B cell (primary cell): ENCODE data around the gene CHCHD6. TPM values are rescaled to one million over a fixed set of nuclear protein-coding genes. Genes with fewer than 3 reads are reported as not detected.

Experiments
- ATAC-seq: fragments of 200-7000 bp; cut with Tn5 transposase; one replicate; pipeline ENCODE4 v1.10.0; 2021; ENCODE audit warnings: low read depth, mild to moderate bottlenecking, moderate number of reproducible peaks, moderate library complexity
- CTCF ChIA-PET: fragments of 350-600 bp; sonication (Branson Sonifier 250); formaldehyde crosslinking; loops from one replicate; lab custom pipeline; 2021; ENCODE audit warnings: antibody characterized with exemption, inconsistent platforms; lab: Charles Lee
- POLR2A ChIA-PET: fragments of 350-600 bp; sonication (Branson Sonifier 250); formaldehyde crosslinking; loops from one replicate; lab custom pipeline; 2021; ENCODE audit warnings: antibody characterized with exemption; lab: Charles Lee
- DNase-seq: peaks from one replicate; pipeline ENCODE4 v3.0.0; 2013
- H2AFZ ChIP-seq: 2 replicates; pipeline ENCODE4 v1.6.1; 2012; ENCODE audit warnings: mild to moderate bottlenecking, low read depth, low read length; ENCODE audit not compliant: insufficient read depth, poor library complexity, severe bottlenecking
- H3K27ac ChIP-seq, 2 donors: 1 replicate in 1 of 2; 2 replicates in 1 of 2; pipeline ENCODE4 v1.5.1; 2012 to 2013; ENCODE audit warnings: low read length in 2 of 2, mild to moderate bottlenecking in 2 of 2, moderate library complexity in 1 of 2
- H3K27me3 ChIP-seq, 4 experiments: fragments of 200-600 bp in 1 of 4; sonication (generic) in 1 of 4; replicated peaks in 1 of 4; 1 replicate in 2 of 4; 2 replicates in 2 of 4; pipeline versions ENCODE4 v1.6.1 to v1.7.0; 2013 to 2016; ENCODE audit warnings: low read length in 3 of 4, mild to moderate bottlenecking in 2 of 4, mixed read lengths in 1 of 4, moderate library complexity in 1 of 4; ENCODE audit not compliant: insufficient read depth in 4 of 4, control insufficient read depth in 3 of 4; ENCODE audit errors: control extremely low read depth in 1 of 4
- H3K36me3 ChIP-seq, 2 experiments: replicated peaks in 1 of 2; 1 replicate in 1 of 2; 2 replicates in 1 of 2; pipeline versions ENCODE4 v1.6.1 to v1.7.1; 2013; ENCODE audit warnings: low read length in 1 of 2; ENCODE audit not compliant: insufficient read depth in 2 of 2, control insufficient read depth in 1 of 2; ENCODE audit errors: control extremely low read depth in 1 of 2, extremely low read depth in 1 of 2
- H3K4me1 ChIP-seq, 2 donors: fragments of 200-600 bp in 1 of 2; sonication (generic) in 1 of 2; 1 replicate in 1 of 2; 2 replicates in 1 of 2; pipeline versions ENCODE4 v1.5.1 to v1.6.1; 2013 to 2017; ENCODE audit warnings: low read length in 2 of 2; ENCODE audit not compliant: control insufficient read depth in 2 of 2, insufficient read depth in 2 of 2
- H3K4me2 ChIP-seq: replicated peaks from 2 replicates; pipeline ENCODE3; 2012; ENCODE audit warnings: mild to moderate bottlenecking, low read depth, low read length; ENCODE audit not compliant: poor library complexity, severe bottlenecking
- H3K4me3 ChIP-seq, 5 experiments: fragments of 200-600 bp in 1 of 5; sonication (generic) in 1 of 5; 1 replicate in 3 of 5; 2 replicates in 2 of 5; pipeline versions ENCODE4 v1.5.1 to v1.7.0; 2011 to 2016; ENCODE audit warnings: low read length in 4 of 5, mild to moderate bottlenecking in 4 of 5, low read depth in 2 of 5, control low read depth in 1 of 5, moderate library complexity in 1 of 5; ENCODE audit not compliant: insufficient read depth in 1 of 5; ENCODE audit errors: control extremely low read depth in 1 of 5, extremely low read depth in 1 of 5
- H3K79me2 ChIP-seq: fragments of 200-600 bp; sonication (generic); one replicate; pipeline ENCODE4 v1.6.0; 2016; ENCODE audit warnings: low read length; ENCODE audit not compliant: control insufficient read depth, insufficient read depth
- H3K9ac ChIP-seq: fragments of 200-600 bp; sonication (generic); 2 replicates; pipeline ENCODE4 v1.6.1; 2017; ENCODE audit warnings: mild to moderate bottlenecking, low read length, moderate library complexity
- H3K9me3 ChIP-seq, 3 donors: one replicate each; pipeline versions ENCODE4 v1.6.1 to v1.7.1; 2013; ENCODE audit warnings: low read length in 2 of 3; ENCODE audit not compliant: control insufficient read depth in 2 of 3, insufficient read depth in 1 of 3; ENCODE audit errors: control extremely low read depth in 1 of 3
- H4K20me1 ChIP-seq: 2 replicates; pipeline ENCODE4 v1.6.0; 2012; ENCODE audit warnings: mild to moderate bottlenecking, low read length; ENCODE audit not compliant: insufficient read depth, control insufficient read depth, poor library complexity, severe bottlenecking
- H3K27ac Mint-ChIP-seq: one replicate; pipeline ENCODE4 v1.8.0; 2021; ENCODE audit warnings: mixed read lengths
- H3K27me3 Mint-ChIP-seq: one replicate; pipeline ENCODE4 v1.8.0; 2021; ENCODE audit warnings: mixed read lengths
- H3K4me1 Mint-ChIP-seq: one replicate; pipeline ENCODE4 v1.8.0; 2021; ENCODE audit warnings: mixed read lengths
- H3K4me3 Mint-ChIP-seq: one replicate; pipeline ENCODE4 v1.8.0; 2021; ENCODE audit warnings: mixed read lengths
- H3K9me3 Mint-ChIP-seq: one replicate; pipeline ENCODE4 v1.8.0; 2022; ENCODE audit warnings: mixed read lengths; ENCODE audit not compliant: insufficient read depth
- CTCF ChIP-seq: fragments of 200-600 bp; IDR thresholded peaks from one replicate; pipeline ENCODE4 v1.8.0; 2022; ENCODE audit warnings: antibody characterized with exemption, mild to moderate bottlenecking
- EZH2 ChIP-seq: IDR thresholded peaks from 2 replicates; pipeline ENCODE4 v1.6.1; 2012; ENCODE audit warnings: borderline replicate concordance, low read depth, mild to moderate bottlenecking, moderate library complexity, low read length; ENCODE audit not compliant: insufficient read depth, poor library complexity, severe bottlenecking
- WGBS: methylation state at CpG from one replicate; pipeline ENCODE4 v1.1.5; 2013; ENCODE audit warnings: missing lambda C conversion rate; ENCODE audit not compliant: insufficient coverage; 5-methylcytosine and 5-hydroxymethylcytosine counted together
- intact Hi-C: fragments of 100-400 bp; cut with micrococcal nuclease; formaldehyde crosslinking; loops from one replicate; pipeline ENCODE4 v1.10.0; 2022
- polyA plus RNA-seq: library from polyadenylated mRNA; depleted of rRNA; stranded (reverse); fragments of >200 nt; gene quantifications from 2 replicates; pipeline ENCODE4 v1.2.3, GENCODE V29; 2012
- total RNA-seq, 2 donors: library from RNA; stranded (reverse); fragments of 120-200 nt in 1 of 2; gene quantifications; 1 replicate in 1 of 2; 2 replicates in 1 of 2; pipeline versions ENCODE4 v1.2.3 to v1.2.4, GENCODE V29; 2013 to 2022

CHCHD6 gene
- total and polyA plus RNA-seq, 2 donors (not counting 1 experiment from before 2014, with no cell fraction given), result 8.0 to 13.5 TPM

- Histone ChIP-seq H3K27ac (no peak overlapping the region), H3K4me2 (no peak overlapping the region), H3K4me1 (peaks cover under 1 to 21% of the 10 kb centered on the region in 2 donors), H4K20me1 (no peaks in the 10 kb centered on the region), H3K27me3 (no peaks in the 10 kb centered on the region), H3K36me3 (no peaks in the 10 kb centered on the region), H3K9ac (no peak overlapping the region), H2AFZ (no peak overlapping the region), H3K9me3 (peaks cover 0 to 6% (median 0%) of the 10 kb centered on the region in 3 donors), H3K4me3 (no peak overlapping the region), H3K79me2 (no peaks in the 10 kb centered on the region)
- H3K27ac Mint-ChIP-seq, result no peak overlapping the region
- no peak for DNase-seq
- peaks cover 32% of the 10 kb centered on the region for H3K4me1 Mint-ChIP-seq
- POLR2A ChIA-PET, result no interaction called here
- 97% methylated on average over 14 of the region's 14 CpGs for WGBS
- CTCF ChIA-PET, result no interaction called here
- TF ChIP-seq CTCF (no peak), EZH2 (no peak)
- H3K9me3 Mint-ChIP-seq, result no peaks in the 10 kb centered on the region
- intact Hi-C loops, result no loop called here
- H3K27me3 Mint-ChIP-seq, result no peaks in the 10 kb centered on the region
- no peak for ATAC-seq
- no peak overlapping the region for H3K4me3 Mint-ChIP-seq
These were observed 245.0 kb downstream of the CHCHD6 start for GRCh38 chr3:126948980-126949535.

GRCh38 chr3:126951561-126951960 is 247.5 kb downstream of the CHCHD6 start:
- peaks cover 13 to 36% of the 10 kb centered on the region in 2 donors for H3K4me1 ChIP-seq
- WGBS, result 96% methylated on average over 5 of the region's 5 CpGs
- POLR2A ChIA-PET, result no interaction called here
- no peak overlapping the region for H3K27ac ChIP-seq
- Mint-ChIP-seq H3K27ac (no peak overlapping the region), H3K9me3 (no peaks in the 10 kb centered on the region), H3K4me3 (no peak overlapping the region), H3K27me3 (no peaks in the 10 kb centered on the region), H3K4me1 (peaks cover 47% of the 10 kb centered on the region)
- peaks cover 0 to 3% (median 0%) of the 10 kb centered on the region in 3 donors for H3K9me3 ChIP-seq
- H3K4me3 ChIP-seq, result no peak overlapping the region
- ATAC-seq (no peak), DNase-seq (no peak)
- H3K79me2 ChIP-seq, result no peaks in the 10 kb centered on the region
- H3K27me3 ChIP-seq, result no peaks in the 10 kb centered on the region
- H3K36me3 ChIP-seq, result no peaks in the 10 kb centered on the region
- no peak overlapping the region for H3K4me2 ChIP-seq
- intact Hi-C loops, result no loop called here
- H4K20me1 ChIP-seq, result no peaks in the 10 kb centered on the region
- no peak overlapping the region for H2AFZ ChIP-seq
- CTCF ChIA-PET, result no interaction called here
- no peak overlapping the region for H3K9ac ChIP-seq
- TF ChIP-seq EZH2, result no peak
- no peak for TF ChIP-seq CTCF
